Measurements from ENCODE around the gene PPP2R5E.

DNA sequence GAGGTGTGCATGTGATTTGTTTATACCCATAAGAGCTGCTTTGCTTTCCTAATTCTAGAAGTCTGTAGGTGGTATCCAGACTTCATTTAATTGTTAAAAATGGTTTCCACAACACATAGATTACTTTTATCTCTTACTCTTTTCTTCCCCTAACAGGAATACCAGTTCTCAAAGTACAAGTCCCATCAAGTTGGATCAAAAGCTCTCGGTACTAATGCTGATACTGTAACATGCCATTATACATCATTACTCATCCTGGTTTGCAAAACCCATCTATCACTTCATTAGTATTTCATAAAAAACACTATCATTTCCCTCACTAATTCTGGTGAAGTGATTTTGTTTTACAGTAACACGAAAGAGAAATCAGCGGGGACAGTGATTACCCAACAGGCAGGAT, 94.3 kb downstream of the PPP2R5E start:
- TF ChIP-seq ZNF274 (IDR thresholded peaks at IDR 0.05; ENCODE audit: low read depth, low read length) (no peak), YY1 (IDR thresholded peaks at IDR 0.05; ENCODE audit: insufficient read depth, insufficient read length) (no peak)
